Body of pancreas (tissue), 4 donors: ENCODE measurements around the gene HDAC7. TPM values are rescaled to one million over a fixed set of nuclear protein-coding genes. Genes with fewer than 3 reads are reported as not detected.

Source experiments
- ATAC-seq: fragments of 150-250 bp; one replicate; pipeline ENCODE4 v1.9.1; 2016
- DNase-seq, 4 donors: peaks; one replicate each; pipeline ENCODE4 v3.0.0-alpha.2; 2019
- H3K27ac ChIP-seq, 4 donors: fragments of 200-600 bp; sonication (generic); 1 replicate in 3 of 4; 2 replicates in 1 of 4; pipeline versions ENCODE4 v1.5.1 to v1.6.1; 2016 to 2019; ENCODE audit warnings: mild to moderate bottlenecking in 1 of 4, mixed read lengths in 1 of 4, moderate library complexity in 1 of 4
- H3K27me3 ChIP-seq, 2 donors: fragments of 200-600 bp; sonication (generic); one replicate each; pipeline ENCODE4 v1.6.0; 2016; ENCODE audit warnings: mild to moderate bottlenecking in 1 of 2
- H3K36me3 ChIP-seq, 2 donors: fragments of 200-600 bp; sonication (generic); replicated peaks in 1 of 2; 2 replicates each; pipeline ENCODE4 v1.5.1; 2016; ENCODE audit warnings: low read depth in 2 of 2; ENCODE audit not compliant: insufficient read depth in 1 of 2
- H3K4me1 ChIP-seq: fragments of 200-600 bp; sonication (generic); one replicate; pipeline ENCODE4 v1.6.0; 2016
- H3K4me3 ChIP-seq, 2 donors: fragments of 200-600 bp; sonication (generic); 1 replicate in 1 of 2; 2 replicates in 1 of 2; pipeline ENCODE4 v1.5.1; 2016 to 2019
- H3K9me3 ChIP-seq, 3 donors: fragments of 200-600 bp; sonication (generic); 1 replicate in 2 of 3; 2 replicates in 1 of 3; pipeline ENCODE4 v1.5.1; 2016
- CTCF ChIP-seq, 7 experiments: fragments of 450-650 bp in 4 of 7; fragments of 200-600 bp in 3 of 7; sonication (generic) in 3 of 7; IDR thresholded peaks; one replicate each; pipeline ENCODE4 v1.5.1; 2016 to 2019; ENCODE audit warnings: antibody characterized with exemption in 7 of 7
- POLR2A ChIP-seq, 3 donors: fragments of 450-650 bp; IDR thresholded peaks; one replicate each; pipeline ENCODE4 v1.6.1; 2016; ENCODE audit warnings: antibody characterized with exemption in 3 of 3, mild to moderate bottlenecking in 2 of 3
- WGBS, 2 donors: methylation state at CpG; one replicate each; pipeline ENCODE4 v1.1.5; 2017; 5-methylcytosine and 5-hydroxymethylcytosine counted together
- intact Hi-C: fragments of 100-400 bp; cut with DNase I; formaldehyde crosslinking; loops from one replicate; pipeline ENCODE4 v1.15.1; 2023
- total RNA-seq, 2 donors: library from RNA; depleted of rRNA; stranded (reverse); fragments of >200 nt; gene quantifications; one replicate each; pipeline ENCODE4 v1.1.0, GENCODE V29; 2016

The HDAC7 gene
- total RNA-seq, 2 donors from 2014 or later, result 26.2 to 26.7 TPM

GRCh38 chr12:47851303-47851952 lies 31.7 kb upstream of the HDAC7 start:
- no peaks in the 10 kb centered on the region for H3K4me1 ChIP-seq
- intact Hi-C loops, result no loop called here
- TF ChIP-seq CTCF (IDR thresholded peaks at IDR 0.05), result no peak
- no peak for TF ChIP-seq POLR2A (IDR thresholded peaks at IDR 0.05)
- no peak overlapping the region for H3K4me3 ChIP-seq
- no peaks in the 10 kb centered on the region for H3K9me3 ChIP-seq
- no peak for ATAC-seq
- WGBS, 2 donors, result 67 to 71% methylated on average over 3 of the region's 3 CpGs
- no peaks in the 10 kb centered on the region for H3K27me3 ChIP-seq
- H3K36me3 ChIP-seq, result no peaks in the 10 kb centered on the region
- no peak for DNase-seq
- no peak overlapping the region for H3K27ac ChIP-seq

GRCh38 chr12:47850153-47851084 lies 30.7 kb upstream of the HDAC7 start:
- WGBS, 2 donors, result 48 to 58% methylated on average over 12 of the region's 12 CpGs
- Histone ChIP-seq H3K4me3 (no peak overlapping the region), H3K4me1 (no peaks in the 10 kb centered on the region), H3K36me3 (no peaks in the 10 kb centered on the region), H3K27ac (no peak overlapping the region), H3K27me3 (no peaks in the 10 kb centered on the region), H3K9me3 (no peaks in the 10 kb centered on the region)
- intact Hi-C loops, result no loop called here
- TF ChIP-seq POLR2A (IDR thresholded peaks at IDR 0.05) (no peak), CTCF (IDR thresholded peaks at IDR 0.05) (no peak)
- ATAC-seq, result no peak
- DNase-seq, result no peak

- H3K4me3 ChIP-seq, result no peak overlapping the region
- DNase-seq (no peak), ATAC-seq (no peak)
- TF ChIP-seq POLR2A (IDR thresholded peaks at IDR 0.05) (no peak), CTCF (IDR thresholded peaks at IDR 0.05) (no peak)
- no peak overlapping the region for H3K27ac ChIP-seq
- H3K4me1 ChIP-seq, result no peaks in the 10 kb centered on the region
- intact Hi-C loops, result no loop called here
- H3K27me3 ChIP-seq, result no peaks in the 10 kb centered on the region
- H3K36me3 ChIP-seq, result no peaks in the 10 kb centered on the region
- no peaks in the 10 kb centered on the region for H3K9me3 ChIP-seq
- 69 to 74% methylated on average over 5 of the region's 5 CpGs for WGBS, 2 donors
These were observed 29.6 kb upstream of the HDAC7 start for GRCh38 chr12:47849261-47849660.

- no peaks in the 10 kb centered on the region for H3K9me3 ChIP-seq
- no peaks in the 10 kb centered on the region for H3K4me1 ChIP-seq
- no peak for DNase-seq
- no peaks in the 10 kb centered on the region for H3K27me3 ChIP-seq
- intact Hi-C loops, result no loop called here
- no peak overlapping the region for H3K27ac ChIP-seq
- ATAC-seq, result no peak
- H3K4me3 ChIP-seq, result no peak overlapping the region
- H3K36me3 ChIP-seq, result no peaks in the 10 kb centered on the region
- 78 to 82% methylated on average over 5 of the region's 5 CpGs for WGBS, 2 donors
- TF ChIP-seq POLR2A (IDR thresholded peaks at IDR 0.05), result no peak
- TF ChIP-seq CTCF (IDR thresholded peaks at IDR 0.05), result no peak
These were observed 29.1 kb upstream of the HDAC7 start for GRCh38 chr12:47848853-47849252.
